Measurements from ENCODE around the gene ZBTB21. TPM values are rescaled to one million over a fixed set of nuclear protein-coding genes. Genes with fewer than 3 reads are reported as not detected.

Gene ZBTB21
- total and polyA plus RNA-seq, 9 of the 15 experiments (the other 6 are each of a cell fraction or from before 2014, with no cell fraction given) = 2.2 to 15.2 (median 8.7) TPM

- TF ChIP-seq MNT (conservative IDR thresholded peaks at IDR 0.05) (no peak), ZNF398 (CRISPR knock-in tag; IDR thresholded peaks at IDR 0.05) (no peak), PHTF2 (CRISPR knock-in tag; IDR thresholded peaks at IDR 0.05) (no peak), COPS2 (conservative IDR thresholded peaks at IDR 0.05) (no peak), YY1 (IDR thresholded peaks at IDR 0.05; ENCODE audit: borderline replicate concordance in 1 of 3, control insufficient read depth in 1 of 3, extremely low read depth in 1 of 3, insufficient read depth in 3 of 3, insufficient read length in 1 of 3, insufficient replicate concordance in 2 of 3, low read depth in 1 of 3, low read length in 2 of 3) (peak in 1 of 3 experiments; percentile 8), TAF1 (IDR thresholded peaks at IDR 0.05; ENCODE audit: control insufficient read depth, extremely low read depth, insufficient read depth, low read length, severe bottlenecking) (no peak), ARHGAP35 (IDR thresholded peaks at IDR 0.05; ENCODE audit: partially characterized antibody) (no peak), C11orf30 (IDR thresholded peaks at IDR 0.05; ENCODE audit: low read depth) (peak; percentile 94), PTTG1 (tag; IDR thresholded peaks at IDR 0.05; ENCODE audit: low read depth) (no peak), PKNOX1 (IDR thresholded peaks at IDR 0.05) (0 out of 2 replicates have a peak, but pooled peaks have one; percentile 5), ESRRB (CRISPR knock-in tag; IDR thresholded peaks at IDR 0.05; ENCODE audit: borderline replicate concordance) (no peak), KLF1 (tag; IDR thresholded peaks at IDR 0.05) (no peak), KLF13 (tag; IDR thresholded peaks at IDR 0.05; ENCODE audit: borderline replicate concordance, low read depth) (no peak), ZBTB11 (CRISPR knock-in tag; IDR thresholded peaks at IDR 0.05) (no peak), ELF4 (CRISPR knock-in tag; IDR thresholded peaks at IDR 0.05) (no peak; the same call in 1 of the 2 replicates), ZKSCAN8 (CRISPR knock-in tag; IDR thresholded peaks at IDR 0.05) (no peak), GTF2F1 (IDR thresholded peaks at IDR 0.05; ENCODE audit: low read depth, low read length) (0 out of 2 replicates have a peak, but pooled peaks have one; percentile 61), MAFG (tag; conservative IDR thresholded peaks at IDR 0.05) (peak; percentile 96)
These were observed 53.0 kb downstream of the ZBTB21 start (continued) for GRCh38 chr21:41956926-41957729.

Data from K562 (cell line).